Common myeloid progenitor, CD34-positive (primary cell): Measurements from ENCODE around the gene NAXE.

Experiments used
- CTCF ChIA-PET: fragments of 350-600 bp; sonication (Branson Sonifier 250); formaldehyde crosslinking; loops from one replicate; lab custom pipeline; 2021; ENCODE audit warnings: antibody characterized with exemption; lab: Charles Lee
- POLR2A ChIA-PET: fragments of 350-600 bp; sonication (Branson Sonifier 250); formaldehyde crosslinking; loops from one replicate; lab custom pipeline; 2021; ENCODE audit warnings: antibody characterized with exemption; lab: Charles Lee
- DNase-seq, 3 donors: peaks; one replicate each; pipeline versions ENCODE4 v3.0.0 to v3.0.0-alpha.2; 2013
- H3K27ac ChIP-seq, 2 experiments: 1 replicate in 1 of 2; 2 replicates in 1 of 2; pipeline ENCODE4 v1.7.0; 2013; ENCODE audit warnings: inconsistent platforms in 2 of 2, low read length in 2 of 2, mild to moderate bottlenecking in 2 of 2, low read depth in 1 of 2, moderate library complexity in 1 of 2; ENCODE audit not compliant: severe bottlenecking in 2 of 2, insufficient read depth in 1 of 2, poor library complexity in 1 of 2
- H3K27me3 ChIP-seq, 5 experiments: replicated peaks in 2 of 5; 1 replicate in 3 of 5; 2 replicates in 2 of 5; pipeline versions ENCODE4 v1.6.1 to v1.7.0; 2013; ENCODE audit warnings: low read length in 4 of 5, mild to moderate bottlenecking in 2 of 5, moderate library complexity in 2 of 5, inconsistent platforms in 1 of 5; ENCODE audit not compliant: insufficient read depth in 5 of 5, control insufficient read depth in 4 of 5
- H3K36me3 ChIP-seq, 4 experiments: 1 replicate in 2 of 4; 2 replicates in 2 of 4; pipeline versions ENCODE4 v1.6.1 to v1.7.0; 2013; ENCODE audit warnings: low read length in 3 of 4, control low read depth in 1 of 4, mild to moderate bottlenecking in 1 of 4; ENCODE audit not compliant: control insufficient read depth in 4 of 4, insufficient read depth in 4 of 4
- H3K4me1 ChIP-seq, 4 experiments: 1 replicate in 3 of 4; 2 replicates in 1 of 4; pipeline versions ENCODE4 v1.6.1 to v1.7.1; 2013; ENCODE audit warnings: low read length in 3 of 4, mild to moderate bottlenecking in 3 of 4, control low read depth in 1 of 4, inconsistent platforms in 1 of 4, moderate library complexity in 1 of 4; ENCODE audit not compliant: control insufficient read depth in 4 of 4, insufficient read depth in 4 of 4; ENCODE audit errors: control extremely low read depth in 1 of 4
- H3K4me3 ChIP-seq, 7 experiments: 1 replicate in 4 of 7; 2 replicates in 3 of 7; pipeline versions ENCODE4 v1.5.1 to v1.7.0; 2013; ENCODE audit warnings: mild to moderate bottlenecking in 7 of 7, low read length in 6 of 7, moderate library complexity in 6 of 7, inconsistent platforms in 2 of 7, low read depth in 2 of 7, control low read depth in 1 of 7; ENCODE audit not compliant: insufficient read depth in 4 of 7, control insufficient read depth in 1 of 7; ENCODE audit errors: extremely low read depth in 1 of 7
- H3K9me3 ChIP-seq, 5 experiments: 1 replicate in 4 of 5; 2 replicates in 1 of 5; pipeline versions ENCODE4 v1.6.1 to v1.7.1; 2013; ENCODE audit warnings: low read length in 4 of 5, mild to moderate bottlenecking in 2 of 5, inconsistent platforms in 1 of 5, low read depth in 1 of 5, moderate library complexity in 1 of 5; ENCODE audit not compliant: control insufficient read depth in 4 of 5, insufficient read depth in 2 of 5; ENCODE audit errors: control extremely low read depth in 1 of 5
- WGBS: methylation state at CpG from one replicate; pipeline ENCODE4 v1.1.5; 2013; ENCODE audit not compliant: insufficient coverage; 5-methylcytosine and 5-hydroxymethylcytosine counted together

Gene NAXE

GRCh38 chr1:156574039-156574633 is 17.4 kb upstream of the NAXE start:
- POLR2A ChIA-PET: no interaction called here
- WGBS: 100% methylated on average over 1 of the region's 2 CpGs
- no peak for DNase-seq

GRCh38 chr1:156577550-156577949 is 14.0 kb upstream of the NAXE start:
- ChIA-PET CTCF (interaction anchor here (1.1 to 1.8 kb wide), 2 partner anchors 31 to 97 kb away, joined by 3 to 4 read pairs; no protein-coding TSS in a partner anchor), POLR2A (no interaction called here)
- peaks cover 0 to 35% (median 28%) of the 10 kb centered on the region in 4 experiments for H3K4me1 ChIP-seq
- 92% methylated on average over 2 of the region's 3 CpGs for WGBS
- no peak for DNase-seq
- no peak overlapping the region for H3K4me3 ChIP-seq
- no peak overlapping the region for H3K27ac ChIP-seq
- no peaks in the 10 kb centered on the region for H3K9me3 ChIP-seq
- no peaks in the 10 kb centered on the region for H3K36me3 ChIP-seq
- no peaks in the 10 kb centered on the region for H3K27me3 ChIP-seq

More at GRCh38 chr1:156574039-156574633, 17.4 kb upstream of the NAXE start:
- Histone ChIP-seq H3K36me3 (no peaks in the 10 kb centered on the region), H3K27me3 (no peaks in the 10 kb centered on the region), H3K9me3 (no peaks in the 10 kb centered on the region), H3K4me3 (no peak overlapping the region), H3K27ac (no peak overlapping the region), H3K4me1 (peaks cover 11 to 30% (median 26%) of the 10 kb centered on the region in 4 experiments)
- CTCF ChIA-PET: interaction anchor here (0.9 to 2.3 kb wide), 6 partner anchors 8 to 93 kb away, joined by 3 to 6 read pairs (median 4); no protein-coding TSS in a partner anchor

GRCh38 chr1:156578055-156578454 is 13.5 kb upstream of the NAXE start:
- no peaks in the 10 kb centered on the region for H3K9me3 ChIP-seq
- H3K4me3 ChIP-seq: no peak overlapping the region
- no peak overlapping the region for H3K27ac ChIP-seq
- POLR2A ChIA-PET: no interaction called here
- no CpG with 5 or more reads among the region's 7 CpGs for WGBS
- CTCF ChIA-PET: interaction anchor here (1.1 kb wide), 1 partner anchor 30 kb away, joined by 3 read pairs; no protein-coding TSS in a partner anchor
- H3K4me1 ChIP-seq: peaks cover 0 to 37% (median 30%) of the 10 kb centered on the region in 4 experiments
- H3K27me3 ChIP-seq: no peaks in the 10 kb centered on the region
- H3K36me3 ChIP-seq: no peaks in the 10 kb centered on the region
- DNase-seq: peak in 2 of 3 donors; percentile 38 to 58

- DNase-seq: no peak
- H3K4me1 ChIP-seq: peaks cover 0 to 52% (median 39%) of the 10 kb centered on the region in 4 experiments
- no peaks in the 10 kb centered on the region for H3K9me3 ChIP-seq
- H3K36me3 ChIP-seq: no peaks in the 10 kb centered on the region
- WGBS: 91% methylated on average over 4 of the region's 5 CpGs
- H3K27ac ChIP-seq: no peak within 1 kb of the TSS
- no peaks in the 10 kb centered on the region for H3K27me3 ChIP-seq
- POLR2A ChIA-PET: no interaction called here
- no peak within 1 kb of the TSS for H3K4me3 ChIP-seq
- CTCF ChIA-PET: interaction anchor here (1.0 to 8.3 kb wide), 6 partner anchors 10 to 79 kb away, joined by 3 to 63 read pairs (median 3); partner anchors contain the start of gene GPATCH4
These were observed 12.1 kb upstream of the NAXE start, which contains the start of gene TTC24 for GRCh38 chr1:156579472-156579871. Gene TTC24, plus strand, starts transcription at chr1:156579723. Its CDS starts 1,642 bp downstream, at chr1:156581365.

GRCh38 chr1:156581661-156582387 is 9.8 kb upstream of the NAXE start:
- no peaks in the 10 kb centered on the region for H3K9me3 ChIP-seq
- 54% methylated on average over 21 of the region's 21 CpGs for WGBS
- H3K36me3 ChIP-seq: peaks cover 0 to 22% (median 11%) of the 10 kb centered on the region in 4 experiments
- H3K27ac ChIP-seq: peak overlapping the region; percentile 61 to 85
- CTCF ChIA-PET: interaction anchor here (0.8 to 8.3 kb wide), 23 partner anchors 8 to 122 kb away, joined by 3 to 63 read pairs (median 4); partner anchors contain the start of genes GPATCH4, MEF2D and NAXE
- POLR2A ChIA-PET: interaction anchor here (1.0 to 1.5 kb wide), 2 partner anchors 9 to 81 kb away, joined by 3 to 4 read pairs; partner anchors contain the start of gene MEF2D
- peaks cover 0 to 52% (median 39%) of the 10 kb centered on the region in 4 experiments for H3K4me1 ChIP-seq
- H3K4me3 ChIP-seq: peak overlapping the region; percentile 29 to 75 (median 64)
- H3K27me3 ChIP-seq: no peaks in the 10 kb centered on the region
- DNase-seq: peak; percentile 38 to 81 (median 76)

- Histone ChIP-seq H3K4me3 (peak overlapping the region; percentile 29 to 75 (median 64)), H3K27ac (peak overlapping the region; percentile 61 to 85), H3K27me3 (no peaks in the 10 kb centered on the region), H3K4me1 (peaks cover 0 to 52% (median 39%) of the 10 kb centered on the region in 4 experiments), H3K36me3 (peaks cover 0 to 22% (median 12%) of the 10 kb centered on the region in 4 experiments), H3K9me3 (no peaks in the 10 kb centered on the region)
- 36% methylated on average over 8 of the region's 9 CpGs for WGBS
- POLR2A ChIA-PET: interaction anchor here (0.7 to 1.5 kb wide), 3 partner anchors 8 to 82 kb away, joined by 3 to 4 read pairs (median 4); partner anchors contain the start of gene MEF2D
- DNase-seq: peak in 2 of 3 donors; percentile 44 to 59
- CTCF ChIA-PET: interaction anchor here (0.8 to 8.3 kb wide), 16 partner anchors 8 to 102 kb away, joined by 3 to 63 read pairs (median 6); partner anchors contain the start of genes GPATCH4 and NAXE
These were observed 9.1 kb upstream of the NAXE start for GRCh38 chr1:156582388-156583017.
